ENCODE measurements around the gene PIP4K2C. TPM values are rescaled to one million over a fixed set of nuclear protein-coding genes. Genes with fewer than 3 reads are reported as not detected.

The PIP4K2C gene
- polyA plus RNA-seq, 1 experiment: 33.1 TPM

GRCh38 chr12:57575771-57576612, 15.0 kb upstream of the PIP4K2C start:
- Histone ChIP-seq H3K27ac (ENCODE audit: low read depth, low read length) (no peak overlapping the region), H3K4me3 (ENCODE audit: low read depth, low read length) (no peak overlapping the region), H3K9me3 (ENCODE audit: control insufficient read depth, insufficient read depth, low read length) (no peaks in the 10 kb centered on the region), H3K27me3 (ENCODE audit: control insufficient read depth, insufficient read depth, low read length) (peaks cover 27% of the 10 kb centered on the region)
- no peak for TF ChIP-seq CTCF (IDR thresholded peaks at IDR 0.05; ENCODE audit: low read depth, low read length)
- DNase-seq (ENCODE audit: low read depth, low spot score): no peak
- ChIA-PET CTCF (interaction anchor here (1.2 to 6.5 kb wide), 3 partner anchors 7 to 57 kb away, joined by 3 to 61 read pairs (median 3); partner anchors contain the start of gene B4GALNT1), POLR2A (interaction anchor here (0.6 kb wide), 1 partner anchor 12 kb away, joined by 4 read pairs; no protein-coding TSS in a partner anchor)

- DNase-seq (ENCODE audit: low read depth, low spot score): no peak
- H3K4me3 ChIP-seq (ENCODE audit: low read depth, low read length): no peak overlapping the region
- ChIA-PET POLR2A (no interaction called here), CTCF (interaction anchor here (6.5 kb wide), 1 partner anchor 6 kb away, joined by 61 read pairs; no protein-coding TSS in a partner anchor)
- H3K9me3 ChIP-seq (ENCODE audit: control insufficient read depth, insufficient read depth, low read length): no peaks in the 10 kb centered on the region
- peaks cover 21% of the 10 kb centered on the region for H3K27me3 ChIP-seq (ENCODE audit: control insufficient read depth, insufficient read depth, low read length)
- no peak for TF ChIP-seq CTCF (IDR thresholded peaks at IDR 0.05; ENCODE audit: low read depth, low read length)
- no peak overlapping the region for H3K27ac ChIP-seq (ENCODE audit: low read depth, low read length)
Observed at GRCh38 chr12:57576613-57577160, 14.3 kb upstream of the PIP4K2C start.

GRCh38 chr12:57577981-57578758, 12.8 kb upstream of the PIP4K2C start:
- POLR2A ChIA-PET: no interaction called here
- Histone ChIP-seq H3K27ac (ENCODE audit: low read depth, low read length) (no peak overlapping the region), H3K27me3 (ENCODE audit: control insufficient read depth, insufficient read depth, low read length) (peaks cover 19% of the 10 kb centered on the region), H3K9me3 (ENCODE audit: control insufficient read depth, insufficient read depth, low read length) (no peaks in the 10 kb centered on the region), H3K4me3 (ENCODE audit: low read depth, low read length) (no peak overlapping the region)
- CTCF ChIA-PET: no interaction called here
- DNase-seq (ENCODE audit: low read depth, low spot score): no peak
- TF ChIP-seq CTCF (IDR thresholded peaks at IDR 0.05; ENCODE audit: low read depth, low read length): no peak

GRCh38 chr12:57579011-57579410, 12.0 kb upstream of the PIP4K2C start:
- Histone ChIP-seq H3K27ac (ENCODE audit: low read depth, low read length) (no peak overlapping the region), H3K9me3 (ENCODE audit: control insufficient read depth, insufficient read depth, low read length) (no peaks in the 10 kb centered on the region), H3K27me3 (ENCODE audit: control insufficient read depth, insufficient read depth, low read length) (peaks cover 19% of the 10 kb centered on the region), H3K4me3 (ENCODE audit: low read depth, low read length) (no peak overlapping the region)
- CTCF ChIA-PET: no interaction called here
- POLR2A ChIA-PET: no interaction called here
- TF ChIP-seq CTCF (IDR thresholded peaks at IDR 0.05; ENCODE audit: low read depth, low read length): no peak
- no peak for DNase-seq (ENCODE audit: low read depth, low spot score)

All from AG04450 (cell line).